Posterior vena cava (tissue), 2 donors: ENCODE data around the gene PPP1R7. TPM values are rescaled to one million over a fixed set of nuclear protein-coding genes. Genes with fewer than 3 reads are reported as not detected.
"Not testable (repeated sequence)": the region's sequence is repeated elsewhere in the genome, so short reads cannot be mapped to it uniquely, and the experiment has no call there.

ENCODE experiments used
- DNase-seq: peaks from one replicate; pipeline ENCODE4 v3.0.0-alpha.2; 2020; ENCODE audit warnings: low spot score
- intact Hi-C, 2 donors: fragments of 100-400 bp; cut with DNase I; formaldehyde crosslinking; loops; one replicate each; pipeline versions ENCODE4 v1.14.1 to v1.14.2; 2022 to 2023
- total RNA-seq, 2 donors: library from RNA; stranded (reverse); fragmentation: NEBNext Ultra II Directional; extraction: Animal tissue kit (Norgen Biotek cat#: 25700); gene quantifications; one replicate each; pipeline ENCODE4 v1.2.1, GENCODE V29; 2021
- donor health status: DM: yes; HTN: yes; CAD: no.
- donor health status: DM: yes; HTN: yes; CAD: no.

The PPP1R7 gene
- total RNA-seq, 2 donors from 2014 or later = 49.3 to 53.0 TPM

- intact Hi-C loops = no loop called here
- peak; percentile 69 for DNase-seq
Measured at GRCh38 chr2:241185961-241186360, 35.7 kb downstream of the PPP1R7 start.

DNA sequence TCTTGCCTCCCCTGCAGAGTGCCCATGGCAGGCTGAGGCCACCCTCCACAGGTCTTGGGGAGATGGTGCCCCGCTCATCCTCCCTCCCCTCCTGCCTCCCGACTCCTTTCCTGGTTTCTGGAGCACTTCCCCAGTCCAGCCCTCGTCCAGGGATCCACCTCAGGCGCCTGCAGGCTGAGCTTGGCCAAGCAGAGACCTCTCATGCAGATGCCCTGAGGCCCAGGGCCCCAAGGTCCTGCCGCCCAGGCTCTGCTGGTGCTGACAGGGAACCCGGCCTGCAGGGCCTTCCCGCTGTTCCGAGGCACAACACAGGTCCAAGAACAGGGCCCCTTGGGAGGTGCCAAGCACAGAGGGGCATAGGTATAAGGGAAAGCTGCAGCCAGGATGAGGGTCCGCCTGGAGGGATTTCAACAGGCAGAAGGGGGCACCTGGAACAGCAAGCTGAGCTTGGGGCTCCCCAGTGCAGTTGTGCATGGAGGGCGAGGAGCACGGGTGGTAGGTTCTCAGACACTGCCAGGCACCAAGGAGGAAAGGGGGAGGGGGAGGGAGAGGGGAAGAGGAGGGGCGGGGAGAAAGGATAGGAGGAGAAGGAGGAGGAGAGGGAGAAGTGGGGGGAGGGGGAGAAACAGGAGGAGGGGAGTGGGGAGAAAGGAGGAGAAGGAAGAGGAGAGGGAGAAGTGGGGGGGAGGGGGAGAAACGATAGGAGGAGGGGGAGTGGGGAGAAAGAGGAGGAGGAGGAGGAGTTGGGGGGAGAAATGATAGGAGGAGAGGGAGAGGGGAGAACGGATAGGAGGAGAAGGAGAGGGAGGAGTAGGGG lies 37.0 kb downstream of the PPP1R7 start:
- intact Hi-C loops = no loop called here
- DNase-seq = peak; percentile 69

- no peak for DNase-seq
- intact Hi-C loops = no loop called here
Measured at GRCh38 chr2:241187918-241188234, 37.6 kb downstream of the PPP1R7 start.

GRCh38 chr2:241188361-241189092 lies 38.3 kb downstream of the PPP1R7 start, which contains the start of gene ANO7:
TSS of gene ANO7 (plus strand) at chr2:241188677. CDS start at chr2:241190064, 1,387 bp downstream.
- intact Hi-C loops = no loop called here
- peak; percentile 66 for DNase-seq

- intact Hi-C loops = no loop called here
- DNase-seq = peak; percentile 78
Measured at GRCh38 chr2:241189093-241189855, 39.0 kb downstream of the PPP1R7 start.

GRCh38 chr2:241189856-241190201 lies 39.6 kb downstream of the PPP1R7 start:
- no peak for DNase-seq
- intact Hi-C loops = no loop called here

GRCh38 chr2:241190291-241190981 lies 40.2 kb downstream of the PPP1R7 start:
- peak; percentile 79 for DNase-seq
- intact Hi-C loops = no loop called here

- intact Hi-C loops = no loop called here
- DNase-seq = peak; percentile 67
Measured at GRCh38 chr2:241191081-241191480, 40.8 kb downstream of the PPP1R7 start.

DNA sequence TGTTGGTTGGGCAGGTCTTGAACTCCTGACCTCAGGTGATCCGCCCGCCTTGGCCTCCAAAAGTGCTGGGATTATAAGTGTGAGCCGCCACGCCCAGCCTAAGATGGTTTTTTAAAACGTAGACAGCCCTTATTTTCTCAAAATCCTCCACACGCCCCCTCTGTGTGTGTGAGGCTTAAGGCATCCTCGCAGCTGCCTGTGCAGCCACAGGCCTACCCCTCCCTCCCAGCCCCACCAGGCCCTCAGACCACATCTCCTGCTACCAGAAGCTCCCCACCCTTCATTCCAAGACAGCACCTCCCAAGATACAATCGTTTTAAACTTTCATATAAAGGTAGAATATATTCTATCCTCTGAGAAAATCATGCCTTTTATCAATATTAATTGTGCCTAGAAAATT lies 43.0 kb downstream of the PPP1R7 start:
- intact Hi-C loops = no loop called here
- DNase-seq = peak; percentile 59

GRCh38 chr2:241194811-241195210 lies 44.5 kb downstream of the PPP1R7 start:
- peak; percentile 68 for DNase-seq
- intact Hi-C loops = no loop called here

DNA sequence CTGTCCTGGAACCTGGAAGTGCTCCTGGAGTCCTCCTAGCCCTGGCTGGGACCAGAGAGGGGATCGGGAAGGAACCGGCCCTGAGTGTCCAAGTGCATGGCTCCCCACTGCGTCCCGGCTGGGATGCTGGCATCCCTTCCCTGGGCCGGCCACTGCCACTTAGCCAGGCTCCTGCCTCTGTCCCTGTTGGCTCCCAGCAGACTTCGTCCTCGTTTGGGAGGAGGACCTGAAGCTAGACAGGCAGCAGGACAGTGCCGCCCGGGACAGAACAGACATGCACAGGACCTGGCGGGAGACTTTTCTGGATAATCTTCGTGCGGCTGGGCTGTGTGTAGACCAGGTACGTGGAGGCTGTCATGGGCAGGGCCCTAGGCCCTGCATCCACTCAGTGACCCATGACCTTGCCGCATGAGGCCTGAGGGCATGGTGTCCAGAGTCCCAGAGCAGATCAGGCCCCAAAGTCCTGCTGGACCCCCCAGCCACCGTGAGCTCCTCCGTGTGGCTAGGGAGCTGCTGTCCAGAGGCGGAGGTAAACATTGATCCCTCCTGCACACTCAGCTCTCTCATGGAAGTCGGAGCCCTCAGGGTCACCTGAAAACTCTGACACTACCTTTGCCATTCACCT lies 45.4 kb downstream of the PPP1R7 start:
- DNase-seq = peak; percentile 72
- intact Hi-C loops = no loop called here

GRCh38 chr2:241197246-241197645 lies 47.0 kb downstream of the PPP1R7 start:
- intact Hi-C loops, DNase-seq: not testable (repeated sequence)

GRCh38 chr2:241197947-241198346 lies 47.7 kb downstream of the PPP1R7 start:
- intact Hi-C loops = no loop called here
- no peak for DNase-seq

- no peak for DNase-seq
- intact Hi-C loops = no loop called here
Measured at GRCh38 chr2:241198381-241199279, 48.4 kb downstream of the PPP1R7 start.

DNA sequence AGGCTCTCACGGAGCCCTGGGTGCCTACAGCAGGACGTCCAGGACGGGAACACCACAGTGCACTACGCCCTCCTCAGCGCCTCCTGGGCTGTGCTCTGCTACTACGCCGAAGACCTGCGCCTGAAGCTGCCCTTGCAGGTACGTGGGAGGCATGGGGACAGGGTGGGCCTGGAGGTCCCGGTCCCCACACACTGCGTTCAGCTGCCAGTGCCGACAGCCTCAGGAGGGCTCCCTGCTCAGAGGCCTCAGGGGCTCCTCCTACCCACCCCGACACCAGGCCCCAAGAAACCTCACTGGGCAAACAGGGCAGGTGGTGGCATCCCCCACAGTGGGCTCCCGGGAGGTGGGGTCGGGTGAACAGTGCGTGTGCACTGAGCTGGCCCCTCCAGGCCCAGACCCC lies 49.0 kb downstream of the PPP1R7 start:
- intact Hi-C loops = no loop called here
- DNase-seq = no peak

DNA sequence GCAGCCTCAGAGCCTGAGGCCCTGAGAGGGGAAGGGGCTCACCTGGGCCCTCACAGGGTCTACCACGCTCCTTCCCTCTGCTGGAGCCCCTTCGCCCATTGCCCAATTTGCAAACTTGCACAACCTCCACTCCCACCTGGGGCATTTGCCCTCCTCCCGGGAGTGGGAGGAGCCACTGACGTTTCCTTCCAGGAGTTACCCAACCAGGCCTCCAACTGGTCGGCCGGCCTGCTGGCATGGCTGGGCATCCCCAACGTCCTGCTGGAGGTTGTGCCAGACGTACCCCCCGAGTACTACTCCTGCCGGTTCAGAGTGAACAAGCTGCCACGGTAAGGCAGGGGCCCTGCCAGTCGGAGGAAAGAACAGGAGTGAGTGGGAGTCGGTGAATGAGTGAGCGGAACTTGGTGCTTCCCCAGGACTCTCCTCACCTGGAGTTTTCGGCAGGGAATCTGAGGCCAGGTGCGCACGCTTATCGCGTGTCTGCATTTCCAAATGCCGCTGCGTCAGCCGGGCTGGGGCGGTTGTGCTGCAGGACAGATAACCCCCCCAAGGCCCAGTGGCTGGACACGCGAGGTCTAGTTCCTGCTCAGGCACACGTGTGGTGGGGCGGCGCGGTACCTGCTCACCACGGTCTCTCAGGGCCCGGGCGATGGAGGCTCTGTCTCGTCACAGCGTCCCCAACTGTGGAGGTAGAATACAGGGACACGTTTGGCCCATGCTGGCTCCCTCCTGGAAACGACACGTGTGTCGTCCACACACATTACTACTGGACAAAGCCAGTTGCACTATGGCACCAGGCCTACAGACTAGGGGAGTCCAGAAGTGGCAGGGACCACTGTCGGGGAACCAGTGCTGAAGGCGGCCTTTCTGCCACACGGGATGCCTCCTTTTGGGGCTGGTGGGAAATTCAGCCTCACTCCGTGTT lies 49.9 kb downstream of the PPP1R7 start:
- intact Hi-C loops = no loop called here
- DNase-seq = no peak

DNA sequence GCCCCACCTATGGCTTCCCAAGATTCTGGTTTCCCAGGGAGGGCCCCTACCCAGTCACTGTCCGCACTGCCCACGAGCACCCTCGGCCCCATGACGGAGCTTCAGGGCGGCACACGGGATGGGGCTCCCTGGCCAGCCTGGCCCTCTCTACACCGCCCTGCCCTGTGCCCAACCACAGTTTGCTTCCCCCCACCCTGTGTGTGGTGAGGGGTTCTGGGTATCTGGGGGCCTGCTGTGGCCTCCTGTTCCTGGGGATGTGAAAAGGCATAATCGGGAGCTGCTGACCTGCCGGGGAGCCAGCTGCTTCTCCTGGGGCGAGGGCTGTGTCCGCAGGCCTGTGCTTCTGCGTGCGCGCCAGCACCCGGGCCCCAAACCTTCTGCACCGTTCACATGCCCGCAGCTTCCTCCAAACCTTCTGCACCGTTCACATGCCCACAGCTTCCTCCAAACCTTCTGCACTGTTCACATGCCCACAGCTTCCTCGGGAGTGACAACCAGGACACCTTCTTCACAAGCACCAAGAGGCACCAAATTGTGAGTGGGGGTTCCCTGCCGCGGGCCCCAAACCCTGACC lies 50.6 kb downstream of the PPP1R7 start:
- intact Hi-C loops = no loop called here
- DNase-seq = no peak
